Measurements from ENCODE around the gene FBXL4. TPM values are rescaled to one million over a fixed set of nuclear protein-coding genes. Genes with fewer than 3 reads are reported as not detected.

The FBXL4 gene
- total and polyA plus RNA-seq, 2 of the 8 experiments (the other 6 are each of a cell fraction or from before 2014, with no cell fraction given): 6.9 to 13.8 TPM

DNA sequence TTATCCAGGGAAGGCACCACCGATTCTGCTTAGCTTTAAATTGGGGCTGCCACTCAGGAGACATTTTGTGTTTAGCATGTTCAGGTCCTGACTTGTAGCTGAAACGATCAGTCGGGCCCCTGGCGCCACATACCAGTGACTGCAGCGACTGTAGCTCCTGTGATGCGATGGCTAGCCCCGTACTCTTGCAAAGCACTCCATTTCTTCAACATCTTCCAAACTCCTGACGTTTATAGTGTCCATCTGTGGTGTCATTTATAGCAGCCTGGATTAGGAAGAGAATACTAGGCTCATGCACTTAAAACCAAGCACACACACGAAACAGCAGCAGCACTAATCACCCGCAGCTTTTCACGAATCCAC, 100.3 kb downstream of the FBXL4 start:
- Histone ChIP-seq H2AK5ac (ENCODE audit: low read depth, low read length) (no peak overlapping the region), H2BK120ac (replicated peaks; ENCODE audit: low read depth, low read length) (no peak overlapping the region), H4K5ac (ENCODE audit: insufficient read length, low read depth, low read length) (no peak overlapping the region), H2AFZ (ENCODE audit: low read length) (peak overlapping the region; percentile 35; the same call in 1 of the 2 replicates), H3K4me1 (replicated peaks in 1 of 4; ENCODE audit: control insufficient read depth in 3 of 4, insufficient read depth in 4 of 4, low read length in 3 of 4) (peaks cover 2 to 6% (median 3%) of the 10 kb centered on the region in 4 experiments), H3K79me1 (ENCODE audit: low read depth, low read length) (no peaks in the 10 kb centered on the region), H3K4me2 (ENCODE audit: insufficient read depth in 1 of 2, low read depth in 2 of 2, low read length in 2 of 2) (peak overlapping the region; percentile 64 to 83), H3K14ac (ENCODE audit: insufficient read length) (no peak overlapping the region), H3K27me3 (replicated peaks in 1 of 4; ENCODE audit: control insufficient read depth in 3 of 4, extremely low read depth in 1 of 4, insufficient read depth in 3 of 4, low read length in 3 of 4) (peaks cover 30 to 56% (median 46%) of the 10 kb centered on the region in 4 experiments; a peak in 6 of 7 replicates), H3K9ac (replicated peaks in 1 of 4; ENCODE audit: extremely low read depth in 1 of 4, low read depth in 3 of 4, low read length in 3 of 4) (no peak overlapping the region), H3K4me3 (ENCODE audit: extremely low read depth in 1 of 4, insufficient read depth in 2 of 4, low read depth in 3 of 4, low read length in 4 of 4) (peak overlapping the region; percentile 16 to 51 (median 32)), H3K56ac (replicated peaks; ENCODE audit: insufficient read length, low read depth, low read length) (no peak overlapping the region), H4K20me1 (replicated peaks in 1 of 2; ENCODE audit: control insufficient read depth in 1 of 2, insufficient read depth in 2 of 2, low read length in 2 of 2) (peaks cover 2% of the 10 kb centered on the region in 2 experiments), H2BK5ac (ENCODE audit: low read depth, low read length) (no peak overlapping the region), H3K36me3 (ENCODE audit: control insufficient read depth in 2 of 4, insufficient read depth in 4 of 4, low read length in 3 of 4) (no peaks in the 10 kb centered on the region; a peak in 1 of 8 replicates), H3K18ac (ENCODE audit: extremely low read depth, low read length) (no peak overlapping the region), H2BK12ac (ENCODE audit: low read depth, low read length) (no peak overlapping the region), H3K23ac (ENCODE audit: insufficient read length) (no peak overlapping the region), H4K8ac (ENCODE audit: extremely low read depth, insufficient read depth, low read length) (peak overlapping the region; percentile 93; the same call in 1 of the 2 replicates), H3K4ac (replicated peaks; ENCODE audit: insufficient read length, low read depth, low read length) (no peak overlapping the region), H2BK20ac (ENCODE audit: low read length) (no peak overlapping the region), H4K91ac (replicated peaks; ENCODE audit: insufficient read length, low read length) (no peak overlapping the region), H2BK15ac (ENCODE audit: low read length) (no peak overlapping the region), H3K9me3 (ENCODE audit: insufficient read depth in 2 of 2, low read depth in 1 of 2, low read length in 1 of 2) (no peaks in the 10 kb centered on the region), H3K23me2 (ENCODE audit: low read depth, low read length) (no peaks in the 10 kb centered on the region; the same call in 1 of the 2 replicates), H3K27ac (ENCODE audit: low read depth, low read length) (no peak overlapping the region), H3K79me2 (ENCODE audit: control insufficient read depth in 1 of 2, insufficient read depth in 2 of 2, low read length in 2 of 2) (no peaks in the 10 kb centered on the region)
- CTCF ChIA-PET (ENCODE audit: partially characterized antibody): interaction anchor here (0.5 to 8.5 kb wide), 16 partner anchors 10 to 811 kb away, joined by 3 to 79 read pairs (median 3); partner anchors contain the start of gene POU3F2
- DNase-seq (ENCODE audit: low read depth in 1 of 2, low spot score in 2 of 2) (no peak), FAIRE-seq (no peak)
- 61% methylated on average over 11 of the region's 11 CpGs; no CpG with 5 or more reads in 1 of the 2 experiments for WGBS, 2 experiments (ENCODE audit: extremely low coverage in 1 of 2, insufficient coverage in 1 of 2, insufficient read length in 1 of 2, insufficient replicate concordance in 2 of 2, low coverage in 1 of 2, low lambda C conversion rate in 2 of 2, missing lambda C conversion rate in 1 of 2)
- POLR2A ChIA-PET (ENCODE audit: partially characterized antibody): interaction anchor here (0.8 to 1.0 kb wide), 2 partner anchors 11 to 1407 kb away, joined by 3 read pairs; no protein-coding TSS in a partner anchor
- TF ChIP-seq, protein P1, sequence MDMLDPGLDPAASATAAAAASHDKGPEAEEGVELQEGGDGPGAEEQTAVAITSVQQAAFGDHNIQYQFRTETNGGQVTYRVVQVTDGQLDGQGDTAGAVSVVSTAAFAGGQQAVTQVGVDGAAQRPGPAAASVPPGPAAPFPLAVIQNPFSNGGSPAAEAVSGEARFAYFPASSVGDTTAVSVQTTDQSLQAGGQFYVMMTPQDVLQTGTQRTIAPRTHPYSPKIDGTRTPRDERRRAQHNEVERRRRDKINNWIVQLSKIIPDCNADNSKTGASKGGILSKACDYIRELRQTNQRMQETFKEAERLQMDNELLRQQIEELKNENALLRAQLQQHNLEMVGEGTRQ (IDR thresholded peaks at IDR 0.05; ENCODE audit: low read length): no peak

Data from H1 (cell line).